Pancreas (tissue), 10 donors: ENCODE measurements around the gene RAB26. TPM values are rescaled to one million over a fixed set of nuclear protein-coding genes. Genes with fewer than 3 reads are reported as not detected.

Experiments used
- ATAC-seq, 4 donors: fragments of 200-7000 bp; cut with Tn5 transposase; one replicate each; pipeline versions ENCODE4 v1.8.0 to v1.9.1; 2020; ENCODE audit warnings: mild to moderate bottlenecking in 4 of 4, moderate library complexity in 4 of 4
- DNase-seq, 6 donors: peaks; one replicate each; pipeline ENCODE4 v3.0.0-alpha.2; 2020
- FAIRE-seq: peaks from 2 replicates; lab custom pipeline; 2012; peaks lifted over from hg19 to GRCh38; lab: Jason Lieb, UNC
- H3K27ac ChIP-seq, 4 donors: fragments of 200-600 bp; sonication (generic); 1 replicate in 3 of 4; 2 replicates in 1 of 4; pipeline versions ENCODE4 v1.5.0 to v1.8.0; 2020
- H3K27me3 ChIP-seq, 4 donors: fragments of 200-600 bp; one replicate each; pipeline ENCODE4 v1.8.0; 2021
- H3K36me3 ChIP-seq, 3 donors: fragments of 200-600 bp; sonication (generic) in 1 of 3; one replicate each; pipeline versions ENCODE4 v1.5.0 to v1.8.0; 2020 to 2021
- H3K4me1 ChIP-seq, 3 donors: fragments of 200-600 bp; one replicate each; pipeline ENCODE4 v1.8.0; 2021
- H3K4me3 ChIP-seq, 4 donors: fragments of 200-600 bp; sonication (generic) in 2 of 4; one replicate each; pipeline versions ENCODE4 v1.5.0 to v1.8.0; 2020 to 2021
- H3K9me3 ChIP-seq, 4 donors: fragments of 200-600 bp; one replicate each; pipeline ENCODE4 v1.8.0; 2021
- CTCF ChIP-seq, 4 donors: fragments of 200-600 bp; sonication (generic) in 3 of 4; IDR thresholded peaks; one replicate each; pipeline versions ENCODE4 v1.5.0 to v1.8.0; 2021; ENCODE audit warnings: antibody characterized with exemption in 4 of 4
- WGBS, 2 donors: extraction: QIAGEN DNeasy Blood & Tissue Kit; methylation state at CpG; one replicate each; pipeline ENCODE4 v1.1.7; 2013; 5-methylcytosine and 5-hydroxymethylcytosine counted together
- intact Hi-C, 3 donors: fragments of 100-400 bp; cut with DNase I; formaldehyde crosslinking; loops; one replicate each; pipeline versions ENCODE4 v1.11.1 to v1.14.2; 2022
- polyA plus RNA-seq, 2 donors: library from polyadenylated mRNA; stranded (reverse); fragments of 200-250 nt; gene quantifications; one replicate each; pipeline ENCODE4 v1.2.3, GENCODE V29; 2013
- total RNA-seq, 6 donors: library from RNA; stranded (reverse); fragmentation: NEBNext Ultra II Directional in 4 of 6; extraction: Animal tissue kit (Norgen Biotek cat#: 25700) in 4 of 6; gene quantifications; one replicate each; pipeline versions ENCODE4 v1.2.1 to v1.2.4, GENCODE V29; 2021 to 2023
- donor health status: healthy with polysubstance abuse.
- donor health status: DM: no; HTN: no; CAD: no; lungs with moderate emphysema.
- donor health status: DM: no; HTN: no; CAD: no.
- donor health status: control.
- donor health status: control.
- donor health status: Bipolar disorder and iron deficiency.
- donor health status: DM: yes; HTN: yes; CAD: no.
- donor health status: DM: no; HTN: no; CAD: no.
- donor health status: DM: no; HTN: no; CAD: no.
- donor health status: DM: yes; HTN: yes; CAD: no.

RAB26 gene
- total and polyA plus RNA-seq, 8 donors: 19.2 to 255 (median 33.6) TPM

DNA sequence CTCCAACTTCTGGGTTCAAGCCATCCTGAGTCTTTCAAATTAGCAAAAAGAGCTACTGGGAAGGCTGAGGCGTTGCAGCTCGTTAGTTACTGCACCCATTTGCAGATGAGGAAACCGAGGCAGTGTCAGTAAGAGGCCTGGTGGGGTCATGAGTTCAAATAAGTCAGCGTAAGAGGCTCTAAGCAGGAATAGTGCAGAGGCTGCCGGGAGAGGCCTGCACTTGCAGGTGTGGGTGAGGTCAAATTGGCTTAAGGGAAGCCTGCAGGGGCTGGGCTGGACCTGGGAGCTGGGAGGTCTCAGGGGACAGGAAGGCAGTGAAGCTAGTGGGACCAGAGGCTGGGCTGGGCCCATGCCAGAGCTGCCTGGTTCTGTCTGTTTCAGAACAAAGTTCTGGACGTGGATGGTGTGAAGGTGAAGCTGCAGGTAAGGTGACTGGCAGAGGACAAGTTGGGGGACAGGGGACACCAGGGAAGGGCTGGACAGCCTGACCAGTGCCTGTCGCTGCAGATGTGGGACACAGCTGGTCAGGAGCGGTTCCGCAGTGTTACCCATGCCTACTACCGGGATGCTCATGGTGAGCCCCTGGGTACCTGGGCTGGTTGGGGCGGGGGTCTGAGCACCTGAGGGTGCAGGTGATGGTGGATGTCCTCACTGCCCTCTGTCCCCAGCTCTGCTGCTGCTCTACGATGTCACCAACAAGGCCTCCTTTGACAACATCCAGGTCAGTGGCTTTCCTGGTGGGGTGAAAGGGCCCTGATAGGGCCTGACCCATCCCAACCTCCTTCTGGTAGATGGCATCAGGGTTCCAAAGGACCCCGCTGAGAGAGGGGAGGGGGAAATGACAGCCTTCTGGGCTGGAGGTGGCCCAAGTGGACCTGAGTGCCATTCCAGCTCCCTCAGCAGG, 3.0 kb downstream of the RAB26 start:
- FAIRE-seq (no peak), ATAC-seq (no peak), DNase-seq (peak in 3 of 6 donors; percentile 26 to 82 (median 49))
- peak overlapping the region in 2 of 4 donors; percentile 73 to 86 for H3K4me3 ChIP-seq
- H3K27me3 ChIP-seq: no peaks in the 10 kb centered on the region
- 53% methylated on average over 13 of the region's 13 CpGs for WGBS, 2 donors
- intact Hi-C loops: no loop called here
- no peaks in the 10 kb centered on the region for H3K36me3 ChIP-seq
- H3K9me3 ChIP-seq: no peaks in the 10 kb centered on the region
- no peak for TF ChIP-seq CTCF (IDR thresholded peaks at IDR 0.05)
- H3K27ac ChIP-seq: peak overlapping the region; percentile 46 to 92 (median 82)
- peaks cover 24 to 30% (median 27%) of the 10 kb centered on the region in 3 donors for H3K4me1 ChIP-seq

- Histone ChIP-seq H3K36me3 (no peaks in the 10 kb centered on the region), H3K27me3 (no peaks in the 10 kb centered on the region), H3K4me1 (peaks cover 32 to 40% (median 39%) of the 10 kb centered on the region in 3 donors), H3K9me3 (no peaks in the 10 kb centered on the region), H3K4me3 (peak overlapping the region; percentile 38 to 86 (median 58)), H3K27ac (peak overlapping the region; percentile 66 to 85 (median 74))
- DNase-seq (peak; percentile 62 to 93 (median 82)), FAIRE-seq (no peak), ATAC-seq (peak; percentile 5 to 17 (median 10))
- 6 to 9% methylated on average over 25 of the region's 25 CpGs for WGBS, 2 donors
- no peak for TF ChIP-seq CTCF (IDR thresholded peaks at IDR 0.05)
- intact Hi-C loops: no loop called here
Measured at GRCh38 chr16:2152695-2153506, 4.5 kb downstream of the RAB26 start.

- H3K9me3 ChIP-seq: no peaks in the 10 kb centered on the region
- H3K4me3 ChIP-seq: peak overlapping the region; percentile 38 to 86 (median 58)
- H3K27ac ChIP-seq: peak overlapping the region; percentile 55 to 79 (median 70)
- FAIRE-seq (no peak), ATAC-seq (no peak), DNase-seq (no peak)
- 1 to 3% methylated on average over 23 of the region's 23 CpGs for WGBS, 2 donors
- peaks cover 32 to 43% (median 41%) of the 10 kb centered on the region in 3 donors for H3K4me1 ChIP-seq
- H3K36me3 ChIP-seq: no peaks in the 10 kb centered on the region
- intact Hi-C loops: no loop called here
- H3K27me3 ChIP-seq: no peaks in the 10 kb centered on the region
- TF ChIP-seq CTCF (IDR thresholded peaks at IDR 0.05): no peak
Measured at GRCh38 chr16:2154533-2155090, 6.2 kb downstream of the RAB26 start.

DNA sequence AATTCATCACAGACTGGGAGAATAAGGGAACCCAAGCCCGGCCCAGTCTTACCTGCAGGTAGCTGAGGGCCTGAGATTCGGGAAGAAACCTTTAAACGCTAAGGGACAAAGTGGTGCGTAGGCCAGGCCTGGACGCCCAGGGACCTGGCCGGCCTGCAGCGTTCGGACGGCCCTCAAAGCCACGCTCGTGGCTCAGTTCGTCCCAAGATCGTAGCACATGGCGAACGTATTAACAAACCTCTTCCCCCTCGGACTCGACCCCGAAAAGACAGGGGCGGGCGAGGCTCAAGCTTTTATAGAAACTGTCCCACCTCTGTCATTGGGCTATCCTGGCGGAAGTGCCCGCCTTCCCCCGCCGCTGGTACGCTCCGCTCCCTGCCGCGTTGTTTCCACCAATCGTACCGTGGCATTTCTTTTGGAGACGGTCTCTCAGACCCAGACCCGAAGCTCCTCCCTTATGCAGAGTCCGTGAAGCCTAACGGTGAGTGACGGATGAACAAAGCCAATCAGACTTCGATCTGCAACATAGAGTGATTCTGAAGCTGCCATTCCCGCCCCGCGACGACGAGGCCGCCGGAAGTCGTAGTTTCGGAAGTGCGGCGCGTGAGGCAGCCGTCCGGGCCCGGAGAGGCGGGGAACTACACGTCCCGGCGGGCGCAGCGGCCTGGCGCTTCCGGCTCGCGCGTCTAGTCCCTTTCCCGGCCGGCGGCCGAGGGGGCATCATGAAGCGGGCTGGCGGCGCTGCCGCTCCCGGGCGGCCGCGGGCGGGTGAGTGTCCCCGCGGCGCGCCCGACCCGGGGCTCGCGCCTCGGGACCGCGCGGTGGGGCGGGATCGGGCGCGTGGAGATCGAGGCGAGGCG, 6.9 kb downstream of the RAB26 start, which contains the start of gene TRAF7:
TRAF7 (plus strand) TSS at position 692 of the 860 bp plus-strand sequence. CDS start 8,139 bp downstream, outside the sequence.
- no peaks in the 10 kb centered on the region for H3K9me3 ChIP-seq
- peak; percentile 97 to 100 (median 99) for DNase-seq
- no peaks in the 10 kb centered on the region for H3K27me3 ChIP-seq
- peak within 1 kb of the TSS; percentile 48 to 86 (median 58) for H3K4me3 ChIP-seq
- peak within 1 kb of the TSS; percentile 55 to 79 (median 70) for H3K27ac ChIP-seq
- H3K4me1 ChIP-seq: peaks cover 32 to 43% (median 41%) of the 10 kb centered on the region in 3 donors
- FAIRE-seq: peak; percentile 98
- no peaks in the 10 kb centered on the region for H3K36me3 ChIP-seq
- peak; percentile 77 to 86 (median 80) for ATAC-seq
- TF ChIP-seq CTCF (IDR thresholded peaks at IDR 0.05): no peak
- WGBS, 2 donors: 0% methylated on average over 78 to 94 of the region's 94 CpGs
- intact Hi-C loops: no loop called here
